Neural progenitor cell (in vitro differentiated cells): ENCODE data around the gene RAPGEF2.

ENCODE experiments used
- CTCF ChIP-seq: fragments of 200-600 bp; sonication (generic); IDR thresholded peaks from 2 replicates; pipeline ENCODE4 v1.5.1; 2017; ENCODE audit warnings: antibody characterized with exemption, mild to moderate bottlenecking
- EZH2 ChIP-seq: fragments of 200-600 bp; sonication (generic); IDR thresholded peaks from 2 replicates; pipeline ENCODE4 v1.6.1; 2017; ENCODE audit warnings: antibody characterized with exemption, mild to moderate bottlenecking, moderate library complexity

GRCh38 chr4:159401791-159402380 is 299.0 kb downstream of the RAPGEF2 start:
- no peak for TF ChIP-seq CTCF
- TF ChIP-seq EZH2: no peak
